Glutamatergic neuron (in vitro differentiated cells): Measurements from ENCODE around the gene HDAC9. TPM values are rescaled to one million over a fixed set of nuclear protein-coding genes. Genes with fewer than 3 reads are reported as not detected.
"Not testable (repeated sequence)": the region's sequence is repeated elsewhere in the genome, so short reads cannot be mapped to it uniquely, and the experiment has no call there.

Experiments used
- DNase-seq: peaks from one replicate; pipeline ENCODE4 v3.0.0; 2022
- H3K27ac Mint-ChIP-seq: one replicate; pipeline ENCODE4 v1.8.0; 2020; ENCODE audit warnings: mild to moderate bottlenecking, mixed read lengths, inconsistent platforms; ENCODE audit not compliant: unreplicated experiment
- H3K27me3 Mint-ChIP-seq: one replicate; pipeline ENCODE4 v1.8.0; 2020; ENCODE audit warnings: mild to moderate bottlenecking, moderate library complexity, mixed read lengths, inconsistent platforms; ENCODE audit not compliant: unreplicated experiment
- H3K36me3 Mint-ChIP-seq: one replicate; pipeline ENCODE4 v1.8.0; 2020; ENCODE audit warnings: mild to moderate bottlenecking, mixed read lengths, inconsistent platforms; ENCODE audit not compliant: unreplicated experiment
- H3K4me1 Mint-ChIP-seq: one replicate; pipeline ENCODE4 v1.8.0; 2020; ENCODE audit warnings: mild to moderate bottlenecking, low read depth, mixed read lengths, inconsistent platforms; ENCODE audit not compliant: unreplicated experiment
- H3K4me3 Mint-ChIP-seq: one replicate; pipeline ENCODE4 v1.8.0; 2020; ENCODE audit warnings: mild to moderate bottlenecking, mixed read lengths, inconsistent platforms; ENCODE audit not compliant: unreplicated experiment
- H3K9me3 Mint-ChIP-seq: one replicate; pipeline ENCODE4 v1.8.0; 2020; ENCODE audit warnings: mild to moderate bottlenecking, moderate library complexity, mixed read lengths, inconsistent platforms; ENCODE audit not compliant: unreplicated experiment
- CTCF ChIP-seq: fragments of 200-600 bp; sonication (generic); IDR thresholded peaks from one replicate; pipeline ENCODE4 v1.5.0; 2021; ENCODE audit not compliant: partially characterized antibody, unreplicated experiment
- total RNA-seq: library from RNA; stranded (reverse); fragmentation: NEBNext Ultra II Directional; extraction: Animal tissue kit (Norgen Biotek cat#: 25700); gene quantifications from one replicate; pipeline ENCODE4 v1.2.1, GENCODE V29; 2021; ENCODE audit not compliant: unreplicated experiment

HDAC9 gene
- total RNA-seq, 1 donor from 2014 or later: 94.8 TPM

- Mint-ChIP-seq H3K27me3 (no peaks in the 10 kb centered on the region), H3K4me3 (no peak overlapping the region), H3K4me1 (peaks cover 14% of the 10 kb centered on the region), H3K9me3 (no peaks in the 10 kb centered on the region), H3K27ac (no peak overlapping the region), H3K36me3 (no peaks in the 10 kb centered on the region)
- DNase-seq: no peak
- TF ChIP-seq CTCF: no peak
Observed at GRCh38 chr7:18975276-18975675, 479.7 kb downstream of the HDAC9 start.

GRCh38 chr7:18975689-18976280, 480.2 kb downstream of the HDAC9 start:
- H3K9me3 Mint-ChIP-seq: no peaks in the 10 kb centered on the region
- peaks cover 14% of the 10 kb centered on the region for H3K4me1 Mint-ChIP-seq
- TF ChIP-seq CTCF: no peak
- no peak for DNase-seq
- no peak overlapping the region for H3K27ac Mint-ChIP-seq
- H3K4me3 Mint-ChIP-seq: no peak overlapping the region
- no peaks in the 10 kb centered on the region for H3K36me3 Mint-ChIP-seq
- no peaks in the 10 kb centered on the region for H3K27me3 Mint-ChIP-seq

- Mint-ChIP-seq H3K4me1 (peaks cover 14% of the 10 kb centered on the region), H3K9me3 (no peaks in the 10 kb centered on the region), H3K4me3 (no peak overlapping the region), H3K27me3 (peaks cover 3% of the 10 kb centered on the region), H3K27ac (no peak overlapping the region), H3K36me3 (no peaks in the 10 kb centered on the region)
- TF ChIP-seq CTCF: no peak
- no peak for DNase-seq
Observed at GRCh38 chr7:18976715-18977471, 481.3 kb downstream of the HDAC9 start.

GRCh38 chr7:18978108-18978495, 482.6 kb downstream of the HDAC9 start:
- no peak overlapping the region for H3K27ac Mint-ChIP-seq
- H3K4me3 Mint-ChIP-seq: no peak overlapping the region
- no peak for DNase-seq
- H3K9me3 Mint-ChIP-seq: no peaks in the 10 kb centered on the region
- peaks cover 14% of the 10 kb centered on the region for H3K4me1 Mint-ChIP-seq
- peaks cover 3% of the 10 kb centered on the region for H3K27me3 Mint-ChIP-seq
- no peak for TF ChIP-seq CTCF
- H3K36me3 Mint-ChIP-seq: peaks cover 3% of the 10 kb centered on the region

- not testable (repeated sequence) for H3K27me3 Mint-ChIP-seq, H3K4me3 Mint-ChIP-seq, H3K27ac Mint-ChIP-seq, DNase-seq, H3K36me3 Mint-ChIP-seq, H3K4me1 Mint-ChIP-seq, H3K9me3 Mint-ChIP-seq
Observed at GRCh38 chr7:18990700-18991099, 495.2 kb downstream of the HDAC9 start.
